ENCODE results near the gene CFLAR. TPM values are rescaled to one million over a fixed set of nuclear protein-coding genes. Genes with fewer than 3 reads are reported as not detected.

CFLAR gene
- total and polyA plus RNA-seq, 4 donors, result 24.4 to 169 (median 45.5) TPM

- no peak overlapping the region for H3K4me3 ChIP-seq (ENCODE audit: low read depth in 1 of 3, low read length in 3 of 3)
- 97% methylated on average over 4 of the region's 4 CpGs for WGBS
- H3K27me3 ChIP-seq (ENCODE audit: control insufficient read depth in 4 of 4, insufficient read depth in 4 of 4, low read length in 3 of 4), result no peaks in the 10 kb centered on the region
- H3K9ac ChIP-seq (ENCODE audit: low read depth in 1 of 2, low read length in 2 of 2), result no peak overlapping the region
- TF ChIP-seq SP1 (IDR thresholded peaks at IDR 0.05) (no peak), HNF4G (IDR thresholded peaks at IDR 0.05) (no peak), YY1 (IDR thresholded peaks at IDR 0.05) (no peak), NR2F2 (IDR thresholded peaks at IDR 0.05) (no peak), HNF4A (conservative IDR thresholded peaks at IDR 0.05) (no peak), RXRA (IDR thresholded peaks at IDR 0.05) (no peak), EGR1 (IDR thresholded peaks at IDR 0.05; ENCODE audit: low read depth in 2 of 2) (no peak), RAD21 (IDR thresholded peaks at IDR 0.05) (no peak), ZBTB33 (IDR thresholded peaks at IDR 0.05) (no peak), FOXA2 (IDR thresholded peaks at IDR 0.05) (no peak), CTCF (IDR thresholded peaks at IDR 0.05; ENCODE audit: low read depth, low read length, missing input control) (no peak), ATF3 (IDR thresholded peaks at IDR 0.05) (no peak), JUND (IDR thresholded peaks at IDR 0.05) (no peak), TAF1 (conservative IDR thresholded peaks at IDR 0.05) (no peak), FOXA1 (IDR thresholded peaks at IDR 0.05) (no peak), GABPA (IDR thresholded peaks at IDR 0.05 in 1 of 2, conservative IDR thresholded peaks at IDR 0.05 in 1 of 2) (no peak)
- TF ChIP-seq, protein P1, sequence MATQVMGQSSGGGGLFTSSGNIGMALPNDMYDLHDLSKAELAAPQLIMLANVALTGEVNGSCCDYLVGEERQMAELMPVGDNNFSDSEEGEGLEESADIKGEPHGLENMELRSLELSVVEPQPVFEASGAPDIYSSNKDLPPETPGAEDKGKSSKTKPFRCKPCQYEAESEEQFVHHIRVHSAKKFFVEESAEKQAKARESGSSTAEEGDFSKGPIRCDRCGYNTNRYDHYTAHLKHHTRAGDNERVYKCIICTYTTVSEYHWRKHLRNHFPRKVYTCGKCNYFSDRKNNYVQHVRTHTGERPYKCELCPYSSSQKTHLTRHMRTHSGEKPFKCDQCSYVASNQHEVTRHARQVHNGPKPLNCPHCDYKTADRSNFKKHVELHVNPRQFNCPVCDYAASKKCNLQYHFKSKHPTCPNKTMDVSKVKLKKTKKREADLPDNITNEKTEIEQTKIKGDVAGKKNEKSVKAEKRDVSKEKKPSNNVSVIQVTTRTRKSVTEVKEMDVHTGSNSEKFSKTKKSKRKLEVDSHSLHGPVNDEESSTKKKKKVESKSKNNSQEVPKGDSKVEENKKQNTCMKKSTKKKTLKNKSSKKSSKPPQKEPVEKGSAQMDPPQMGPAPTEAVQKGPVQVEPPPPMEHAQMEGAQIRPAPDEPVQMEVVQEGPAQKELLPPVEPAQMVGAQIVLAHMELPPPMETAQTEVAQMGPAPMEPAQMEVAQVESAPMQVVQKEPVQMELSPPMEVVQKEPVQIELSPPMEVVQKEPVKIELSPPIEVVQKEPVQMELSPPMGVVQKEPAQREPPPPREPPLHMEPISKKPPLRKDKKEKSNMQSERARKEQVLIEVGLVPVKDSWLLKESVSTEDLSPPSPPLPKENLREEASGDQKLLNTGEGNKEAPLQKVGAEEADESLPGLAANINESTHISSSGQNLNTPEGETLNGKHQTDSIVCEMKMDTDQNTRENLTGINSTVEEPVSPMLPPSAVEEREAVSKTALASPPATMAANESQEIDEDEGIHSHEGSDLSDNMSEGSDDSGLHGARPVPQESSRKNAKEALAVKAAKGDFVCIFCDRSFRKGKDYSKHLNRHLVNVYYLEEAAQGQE (IDR thresholded peaks at IDR 0.05), result no peak
- no peak for DNase-seq (ENCODE audit: low spot score)
- no peaks in the 10 kb centered on the region for H3K4me1 ChIP-seq (ENCODE audit: control insufficient read depth in 4 of 4, insufficient read depth in 4 of 4, low read length in 3 of 4)
- H3K9me3 ChIP-seq (ENCODE audit: control insufficient read depth in 4 of 4, low read length in 3 of 4), result no peaks in the 10 kb centered on the region
- no peak overlapping the region for H3K27ac ChIP-seq (ENCODE audit: low read depth in 1 of 2, low read length in 2 of 2)
- peaks cover 6 to 15% (median 11%) of the 10 kb centered on the region in 4 donors for H3K36me3 ChIP-seq (ENCODE audit: control insufficient read depth in 4 of 4, insufficient read depth in 3 of 4, low read depth in 1 of 4, low read length in 3 of 4)
These were observed 100.0 kb downstream of the CFLAR start for GRCh38 chr2:201215963-201216362.

DNA sequence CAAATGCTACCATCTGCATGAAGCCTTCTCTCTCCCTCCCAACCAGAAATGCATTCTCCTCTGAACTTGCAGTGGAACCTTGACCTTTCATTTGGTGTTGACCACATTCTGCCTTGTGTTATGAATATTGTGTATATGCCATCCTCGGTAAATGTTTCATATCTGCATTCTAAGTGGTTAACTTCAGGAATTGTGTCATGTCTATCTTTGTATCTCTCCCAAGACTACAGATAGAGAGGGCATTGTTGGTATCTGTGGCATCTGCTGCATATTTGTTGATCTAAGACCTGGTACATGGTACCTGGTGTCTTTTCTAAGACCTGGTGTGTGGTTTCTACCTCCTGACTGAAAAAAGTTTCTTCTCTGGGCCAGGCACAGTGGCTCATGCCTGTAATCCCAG lies 101.0 kb downstream of the CFLAR start:
- no peak overlapping the region for H3K9ac ChIP-seq (ENCODE audit: low read depth in 1 of 2, low read length in 2 of 2)
- WGBS, result 96% methylated on average over 1 of the region's 1 CpG
- peaks cover 6 to 15% (median 11%) of the 10 kb centered on the region in 4 donors for H3K36me3 ChIP-seq (ENCODE audit: control insufficient read depth in 4 of 4, insufficient read depth in 3 of 4, low read depth in 1 of 4, low read length in 3 of 4)
- no peak for TF ChIP-seq NR2F2 (IDR thresholded peaks at IDR 0.05)
- no peak for TF ChIP-seq ATF3 (IDR thresholded peaks at IDR 0.05)
- TF ChIP-seq JUND (IDR thresholded peaks at IDR 0.05), result no peak
- no peak for TF ChIP-seq TAF1 (conservative IDR thresholded peaks at IDR 0.05)
- no peak for TF ChIP-seq CTCF (IDR thresholded peaks at IDR 0.05; ENCODE audit: low read depth, low read length, missing input control)
- TF ChIP-seq, protein P2, sequence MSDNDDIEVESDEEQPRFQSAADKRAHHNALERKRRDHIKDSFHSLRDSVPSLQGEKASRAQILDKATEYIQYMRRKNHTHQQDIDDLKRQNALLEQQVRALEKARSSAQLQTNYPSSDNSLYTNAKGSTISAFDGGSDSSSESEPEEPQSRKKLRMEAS (IDR thresholded peaks at IDR 0.05), result no peak
- TF ChIP-seq ZBTB33 (IDR thresholded peaks at IDR 0.05), result no peak
- no peak for TF ChIP-seq SP1 (IDR thresholded peaks at IDR 0.05)
- H3K4me3 ChIP-seq (ENCODE audit: low read depth in 1 of 3, low read length in 3 of 3), result no peak overlapping the region
- H3K9me3 ChIP-seq (ENCODE audit: control insufficient read depth in 4 of 4, low read length in 3 of 4), result no peaks in the 10 kb centered on the region
- H3K4me1 ChIP-seq (ENCODE audit: control insufficient read depth in 4 of 4, insufficient read depth in 4 of 4, low read length in 3 of 4), result no peaks in the 10 kb centered on the region
- no peak for DNase-seq (ENCODE audit: low spot score)
- H3K27me3 ChIP-seq (ENCODE audit: control insufficient read depth in 4 of 4, insufficient read depth in 4 of 4, low read length in 3 of 4), result no peaks in the 10 kb centered on the region
- no peak overlapping the region for H3K27ac ChIP-seq (ENCODE audit: low read depth in 1 of 2, low read length in 2 of 2)
